ENCODE results near the gene TBX22. TPM values are rescaled to one million over a fixed set of nuclear protein-coding genes. Genes with fewer than 3 reads are reported as not detected.

Gene TBX22, protein sequence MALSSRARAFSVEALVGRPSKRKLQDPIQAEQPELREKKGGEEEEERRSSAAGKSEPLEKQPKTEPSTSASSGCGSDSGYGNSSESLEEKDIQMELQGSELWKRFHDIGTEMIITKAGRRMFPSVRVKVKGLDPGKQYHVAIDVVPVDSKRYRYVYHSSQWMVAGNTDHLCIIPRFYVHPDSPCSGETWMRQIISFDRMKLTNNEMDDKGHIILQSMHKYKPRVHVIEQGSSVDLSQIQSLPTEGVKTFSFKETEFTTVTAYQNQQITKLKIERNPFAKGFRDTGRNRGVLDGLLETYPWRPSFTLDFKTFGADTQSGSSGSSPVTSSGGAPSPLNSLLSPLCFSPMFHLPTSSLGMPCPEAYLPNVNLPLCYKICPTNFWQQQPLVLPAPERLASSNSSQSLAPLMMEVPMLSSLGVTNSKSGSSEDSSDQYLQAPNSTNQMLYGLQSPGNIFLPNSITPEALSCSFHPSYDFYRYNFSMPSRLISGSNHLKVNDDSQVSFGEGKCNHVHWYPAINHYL
- total RNA-seq = not detected
- long read RNA-seq = 0 reads

DNA sequence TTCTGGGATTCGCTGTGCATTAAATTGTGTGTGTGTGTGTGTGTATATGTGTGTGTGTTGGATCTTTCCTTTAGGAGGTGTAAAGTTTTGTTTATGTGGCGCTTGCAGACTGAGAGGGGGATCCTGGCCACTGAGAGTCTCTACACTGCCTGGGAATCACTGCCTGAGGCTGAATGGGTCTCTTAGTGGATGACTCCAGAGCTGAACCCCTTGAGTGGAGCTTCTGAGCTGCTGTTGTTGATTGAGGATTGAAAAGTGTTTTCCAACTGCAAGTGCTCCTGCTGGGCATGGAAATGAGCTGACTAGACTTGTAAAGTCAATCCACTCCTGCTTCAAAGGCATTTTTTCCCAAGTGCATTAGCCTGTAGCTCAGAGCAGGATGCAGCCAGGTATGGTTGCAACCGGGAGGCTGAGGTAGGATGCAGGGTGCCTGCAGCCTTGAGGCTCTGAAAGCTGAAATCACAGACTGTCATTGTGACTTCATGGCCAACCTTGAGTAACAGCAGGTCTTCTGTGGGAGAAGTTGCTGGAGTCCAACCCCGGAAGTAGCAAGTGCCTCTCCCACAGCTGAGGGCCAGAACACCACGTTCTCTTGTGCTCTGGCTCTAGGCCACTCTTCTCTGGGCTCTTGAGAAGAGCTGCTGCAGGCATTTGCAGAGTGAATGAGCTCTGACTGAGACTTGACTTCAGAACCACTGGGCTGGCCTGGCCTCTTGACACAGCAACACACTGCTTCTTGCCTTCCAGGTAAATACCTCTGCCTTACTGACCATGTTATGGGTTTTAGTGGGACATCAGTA, at the start of gene TBX22:
Gene TBX22, plus strand, starts transcription at position 613 of the 800 bp plus-strand sequence. CDS start 7,517 bp downstream, outside the sequence.
- H3K4me1 ChIP-seq = no peaks in the 10 kb centered on the region
- no peaks in the 10 kb centered on the region for H3K27me3 ChIP-seq
- no peak for ATAC-seq
- no peak for TF ChIP-seq POLR2A (IDR thresholded peaks at IDR 0.05)
- TF ChIP-seq, protein P1, sequence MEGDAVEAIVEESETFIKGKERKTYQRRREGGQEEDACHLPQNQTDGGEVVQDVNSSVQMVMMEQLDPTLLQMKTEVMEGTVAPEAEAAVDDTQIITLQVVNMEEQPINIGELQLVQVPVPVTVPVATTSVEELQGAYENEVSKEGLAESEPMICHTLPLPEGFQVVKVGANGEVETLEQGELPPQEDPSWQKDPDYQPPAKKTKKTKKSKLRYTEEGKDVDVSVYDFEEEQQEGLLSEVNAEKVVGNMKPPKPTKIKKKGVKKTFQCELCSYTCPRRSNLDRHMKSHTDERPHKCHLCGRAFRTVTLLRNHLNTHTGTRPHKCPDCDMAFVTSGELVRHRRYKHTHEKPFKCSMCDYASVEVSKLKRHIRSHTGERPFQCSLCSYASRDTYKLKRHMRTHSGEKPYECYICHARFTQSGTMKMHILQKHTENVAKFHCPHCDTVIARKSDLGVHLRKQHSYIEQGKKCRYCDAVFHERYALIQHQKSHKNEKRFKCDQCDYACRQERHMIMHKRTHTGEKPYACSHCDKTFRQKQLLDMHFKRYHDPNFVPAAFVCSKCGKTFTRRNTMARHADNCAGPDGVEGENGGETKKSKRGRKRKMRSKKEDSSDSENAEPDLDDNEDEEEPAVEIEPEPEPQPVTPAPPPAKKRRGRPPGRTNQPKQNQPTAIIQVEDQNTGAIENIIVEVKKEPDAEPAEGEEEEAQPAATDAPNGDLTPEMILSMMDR (IDR thresholded peaks at IDR 0.05) = no peak
- no peak within 1 kb of the TSS for H3K4me3 ChIP-seq
- 47% methylated on average over 2 of the region's 5 CpGs for WGBS (ENCODE audit: insufficient coverage, low coverage, low lambda C conversion rate, missing lambda C conversion rate)
- no peak within 1 kb of the TSS for H3K27ac ChIP-seq
- no peaks in the 10 kb centered on the region for H3K9me3 ChIP-seq
- intact Hi-C loops (cut with DNase I) = no loop called here
- DNase-seq = no peak
- H3K36me3 ChIP-seq = no peaks in the 10 kb centered on the region

DNA sequence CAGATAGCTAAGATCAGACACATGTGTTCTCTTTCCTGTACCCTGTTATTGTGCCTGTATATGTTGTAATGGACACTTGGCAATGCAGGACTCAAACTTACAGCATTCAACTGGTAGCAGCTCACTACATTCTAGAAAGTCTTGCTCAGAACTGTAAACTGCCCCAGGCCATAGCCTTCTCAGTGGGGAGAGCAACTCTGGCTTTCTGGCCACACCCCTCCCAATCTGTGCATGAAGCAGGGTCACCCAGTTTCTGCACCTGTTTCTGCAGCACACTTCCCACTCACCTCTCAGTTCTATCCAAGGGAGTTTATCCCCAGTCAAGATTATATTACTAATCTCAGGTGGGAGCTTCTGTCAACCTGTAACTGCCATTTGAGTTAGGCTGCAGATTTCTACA, 38.9 kb upstream of the TBX22 start:
- H3K9me3 ChIP-seq = no peaks in the 10 kb centered on the region
- DNase-seq (no peak), ATAC-seq (no peak)
- intact Hi-C loops (cut with DNase I) = no loop called here
- H3K4me1 ChIP-seq = no peaks in the 10 kb centered on the region
- no peaks in the 10 kb centered on the region for H3K27me3 ChIP-seq
- no peak overlapping the region for H3K4me3 ChIP-seq
- H3K27ac ChIP-seq = no peak overlapping the region
- no peaks in the 10 kb centered on the region for H3K36me3 ChIP-seq
- TF ChIP-seq, protein P1 (IDR thresholded peaks at IDR 0.05) = no peak
- no peak for TF ChIP-seq POLR2A (IDR thresholded peaks at IDR 0.05)

DNA sequence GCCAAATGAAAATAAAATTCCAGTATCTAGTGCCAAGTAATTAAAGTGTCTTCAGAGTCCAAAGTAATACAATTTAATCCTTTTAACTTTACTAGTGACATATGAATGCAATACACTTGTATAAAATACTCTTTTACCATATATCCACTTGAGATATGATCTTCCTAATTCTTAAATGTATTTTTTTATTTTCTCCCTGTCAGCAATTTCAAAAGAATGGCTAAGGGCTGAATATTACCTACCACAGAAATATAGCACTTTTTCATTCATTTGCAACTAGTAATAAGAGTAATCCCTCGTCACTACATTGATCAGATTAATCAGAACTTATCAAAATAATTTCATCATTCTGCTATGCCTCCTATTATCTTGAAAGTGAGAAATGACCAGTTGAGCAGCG, 10.1 kb upstream of the TBX22 start:
- Histone ChIP-seq H3K27ac (no peak overlapping the region), H3K9me3 (no peaks in the 10 kb centered on the region), H3K4me1 (no peaks in the 10 kb centered on the region), H3K4me3 (no peak overlapping the region), H3K27me3 (no peaks in the 10 kb centered on the region), H3K36me3 (no peaks in the 10 kb centered on the region)
- ATAC-seq = no peak
- WGBS (ENCODE audit: insufficient coverage, low coverage, low lambda C conversion rate, missing lambda C conversion rate) = 13% methylated on average over 2 of the region's 2 CpGs
- no peak for DNase-seq
- TF ChIP-seq POLR2A (IDR thresholded peaks at IDR 0.05) = no peak
- TF ChIP-seq, protein P1 (IDR thresholded peaks at IDR 0.05) = no peak
- intact Hi-C loops (cut with DNase I) = no loop called here

DNA sequence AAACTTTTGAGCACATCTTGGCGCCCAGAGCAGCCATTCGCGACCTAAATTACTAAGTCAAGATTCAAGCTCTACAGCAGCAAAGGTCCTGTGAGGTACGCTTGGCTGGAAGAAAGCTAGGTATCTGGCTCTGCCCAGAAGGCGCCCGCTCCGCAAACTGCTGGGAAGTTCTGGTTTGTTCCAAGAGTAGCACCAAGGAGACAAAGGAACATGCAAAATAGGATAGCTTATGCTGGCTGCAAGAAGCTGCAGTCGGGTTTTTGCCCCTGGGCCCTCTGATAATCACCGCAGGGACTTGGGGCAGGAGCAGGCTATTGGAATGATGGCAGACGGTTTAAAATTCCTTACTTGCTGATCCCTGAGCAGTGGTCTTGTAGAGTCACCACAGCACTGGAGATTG, 3.0 kb upstream of the TBX22 start:
- Histone ChIP-seq H3K27ac (no peak overlapping the region), H3K4me1 (no peaks in the 10 kb centered on the region), H3K27me3 (no peaks in the 10 kb centered on the region), H3K9me3 (no peaks in the 10 kb centered on the region), H3K36me3 (no peaks in the 10 kb centered on the region), H3K4me3 (no peak overlapping the region)
- ATAC-seq = no peak
- WGBS (ENCODE audit: insufficient coverage, low coverage, low lambda C conversion rate, missing lambda C conversion rate) = 56% methylated on average over 8 of the region's 10 CpGs
- DNase-seq = no peak
- intact Hi-C loops (cut with DNase I) = no loop called here
- TF ChIP-seq, protein P1 (IDR thresholded peaks at IDR 0.05) = no peak
- no peak for TF ChIP-seq POLR2A (IDR thresholded peaks at IDR 0.05)

Data from right lobe of liver (tissue), 6 donors.